Measurements from ENCODE around the gene SLC23A2. TPM values are rescaled to one million over a fixed set of nuclear protein-coding genes. Genes with fewer than 3 reads are reported as not detected.

Gene SLC23A2
- total RNA-seq, 4 donors from 2014 or later, result 9.6 to 17.0 (median 13.5) TPM

DNA sequence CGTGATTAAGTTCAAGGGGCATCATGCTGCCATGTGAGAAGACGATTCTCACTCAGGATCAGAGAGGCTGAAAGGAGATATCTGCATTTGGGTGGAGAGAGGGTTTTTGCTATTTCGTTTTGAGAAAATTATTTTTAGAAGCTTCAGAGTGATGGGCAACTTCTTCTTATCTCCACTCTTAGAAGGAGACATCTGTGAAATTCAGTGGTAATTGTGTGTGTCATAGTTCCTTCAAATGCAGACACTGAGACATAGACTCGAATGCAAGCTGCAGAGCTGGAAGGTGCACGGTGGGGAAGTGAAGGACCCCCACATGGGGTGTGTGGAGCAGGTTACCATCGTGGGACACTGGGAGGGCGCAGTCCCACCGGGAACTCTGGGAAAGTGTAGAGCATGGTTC, 162.8 kb downstream of the SLC23A2 start:
- TF ChIP-seq, protein P1, sequence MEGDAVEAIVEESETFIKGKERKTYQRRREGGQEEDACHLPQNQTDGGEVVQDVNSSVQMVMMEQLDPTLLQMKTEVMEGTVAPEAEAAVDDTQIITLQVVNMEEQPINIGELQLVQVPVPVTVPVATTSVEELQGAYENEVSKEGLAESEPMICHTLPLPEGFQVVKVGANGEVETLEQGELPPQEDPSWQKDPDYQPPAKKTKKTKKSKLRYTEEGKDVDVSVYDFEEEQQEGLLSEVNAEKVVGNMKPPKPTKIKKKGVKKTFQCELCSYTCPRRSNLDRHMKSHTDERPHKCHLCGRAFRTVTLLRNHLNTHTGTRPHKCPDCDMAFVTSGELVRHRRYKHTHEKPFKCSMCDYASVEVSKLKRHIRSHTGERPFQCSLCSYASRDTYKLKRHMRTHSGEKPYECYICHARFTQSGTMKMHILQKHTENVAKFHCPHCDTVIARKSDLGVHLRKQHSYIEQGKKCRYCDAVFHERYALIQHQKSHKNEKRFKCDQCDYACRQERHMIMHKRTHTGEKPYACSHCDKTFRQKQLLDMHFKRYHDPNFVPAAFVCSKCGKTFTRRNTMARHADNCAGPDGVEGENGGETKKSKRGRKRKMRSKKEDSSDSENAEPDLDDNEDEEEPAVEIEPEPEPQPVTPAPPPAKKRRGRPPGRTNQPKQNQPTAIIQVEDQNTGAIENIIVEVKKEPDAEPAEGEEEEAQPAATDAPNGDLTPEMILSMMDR (IDR thresholded peaks at IDR 0.05; ENCODE audit: low read depth), result no peak

DNA sequence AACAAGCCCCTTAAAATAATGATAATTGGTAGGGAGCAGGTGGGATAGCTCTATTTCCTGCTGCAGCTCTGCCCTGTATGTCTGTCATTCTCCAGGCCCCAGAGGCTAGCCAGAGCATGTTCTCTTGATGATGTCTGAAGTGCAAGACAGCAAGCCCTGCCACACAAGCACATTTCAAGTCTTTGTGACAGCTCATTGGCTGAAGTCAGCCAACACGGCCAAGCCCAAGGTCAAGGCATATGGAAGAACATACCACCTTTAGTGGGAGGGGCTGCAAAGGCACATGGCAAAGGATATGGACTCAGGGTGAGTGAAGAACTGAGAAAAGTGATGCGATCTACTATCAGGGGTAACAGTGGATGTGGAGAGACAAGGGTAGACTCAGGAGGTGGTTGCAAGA, 163.6 kb downstream of the SLC23A2 start:
- TF ChIP-seq, protein P1 (IDR thresholded peaks at IDR 0.05; ENCODE audit: low read depth), result no peak

DNA sequence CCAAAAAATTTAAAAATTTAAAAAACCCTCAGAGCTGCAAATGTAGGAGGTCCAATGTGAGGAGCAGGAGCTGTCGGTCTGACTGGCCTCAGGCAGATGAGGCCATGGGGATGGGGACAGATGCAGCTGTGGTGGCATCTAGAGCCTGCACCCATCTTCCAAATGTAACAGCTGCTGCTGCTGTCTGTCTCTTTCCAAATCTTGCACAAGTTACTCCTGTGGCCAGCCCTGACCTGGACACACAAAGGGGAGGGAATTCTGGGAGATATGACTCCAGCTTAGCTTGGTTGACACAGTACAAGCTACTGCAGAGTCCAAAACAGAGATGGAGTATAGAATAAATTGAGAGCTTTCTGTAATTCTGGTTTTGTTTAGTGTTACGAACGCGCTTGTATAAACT, 164.4 kb downstream of the SLC23A2 start:
- TF ChIP-seq, protein P1 (IDR thresholded peaks at IDR 0.05; ENCODE audit: low read depth), result no peak

DNA sequence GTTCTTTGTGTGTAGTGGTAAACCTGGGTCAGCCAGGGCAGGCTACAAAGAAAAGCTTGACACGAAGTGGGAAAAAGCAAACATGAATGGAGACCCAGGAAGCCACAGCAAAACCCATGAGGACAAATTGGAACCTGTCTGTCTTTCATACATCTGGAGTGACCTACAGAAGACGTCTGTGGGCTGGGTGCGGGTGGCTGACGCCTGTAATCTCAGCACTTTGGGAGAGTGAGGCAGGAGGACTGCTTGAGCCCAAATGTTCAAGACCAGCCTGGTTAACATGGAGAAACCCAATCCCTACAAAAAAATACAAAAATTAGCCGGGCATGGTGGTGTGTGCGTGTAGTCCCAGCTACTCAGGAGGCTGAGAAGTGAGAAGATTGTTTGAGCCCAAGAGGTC, 164.8 kb downstream of the SLC23A2 start:
- TF ChIP-seq, protein P1 (IDR thresholded peaks at IDR 0.05; ENCODE audit: low read depth), result no peak

DNA sequence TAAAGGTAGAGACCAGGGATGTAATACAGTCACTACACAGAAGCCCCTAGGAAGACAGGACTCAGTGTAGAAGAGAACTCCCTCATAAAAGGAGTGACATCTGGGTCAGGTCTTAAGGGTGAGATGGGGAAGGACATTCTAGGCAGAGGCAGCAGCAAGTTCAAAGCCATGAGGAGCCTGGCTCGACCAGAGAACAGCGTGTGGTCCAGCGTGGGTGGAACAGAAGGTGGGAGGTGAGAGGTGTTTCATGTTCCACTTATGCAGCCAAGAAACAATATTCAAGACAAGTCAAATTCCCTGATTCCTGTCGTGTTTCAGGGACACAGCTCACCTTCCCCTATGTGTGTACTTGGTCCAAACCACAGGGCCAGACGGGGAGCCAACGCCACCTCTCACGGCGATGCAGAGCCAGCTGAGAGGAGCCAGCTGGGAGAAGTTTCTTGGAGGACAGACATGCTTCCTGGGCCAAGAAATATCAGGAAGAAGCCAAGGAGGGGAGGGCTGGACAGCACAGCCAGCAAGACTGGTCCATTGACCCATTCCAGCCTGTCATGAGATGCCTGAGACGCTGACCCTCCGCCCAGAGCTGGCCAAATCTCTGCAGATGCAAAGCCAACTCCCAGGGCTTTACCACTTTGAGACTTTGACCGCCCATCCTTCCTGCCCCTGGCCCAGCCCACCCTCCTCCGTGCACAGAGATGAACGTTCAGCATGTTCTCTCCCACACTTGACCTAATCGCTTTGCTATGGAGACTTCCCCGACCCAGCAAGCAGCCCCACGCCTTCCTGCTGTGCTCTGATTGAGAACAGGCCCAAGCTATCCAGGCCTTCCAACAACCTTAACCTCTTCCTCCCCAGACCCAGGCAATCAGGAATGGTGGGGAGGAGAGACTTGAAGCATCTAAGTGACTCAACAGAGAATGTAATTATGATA, 165.8 kb downstream of the SLC23A2 start:
- TF ChIP-seq, protein P1 (IDR thresholded peaks at IDR 0.05; ENCODE audit: low read depth), result no peak

DNA sequence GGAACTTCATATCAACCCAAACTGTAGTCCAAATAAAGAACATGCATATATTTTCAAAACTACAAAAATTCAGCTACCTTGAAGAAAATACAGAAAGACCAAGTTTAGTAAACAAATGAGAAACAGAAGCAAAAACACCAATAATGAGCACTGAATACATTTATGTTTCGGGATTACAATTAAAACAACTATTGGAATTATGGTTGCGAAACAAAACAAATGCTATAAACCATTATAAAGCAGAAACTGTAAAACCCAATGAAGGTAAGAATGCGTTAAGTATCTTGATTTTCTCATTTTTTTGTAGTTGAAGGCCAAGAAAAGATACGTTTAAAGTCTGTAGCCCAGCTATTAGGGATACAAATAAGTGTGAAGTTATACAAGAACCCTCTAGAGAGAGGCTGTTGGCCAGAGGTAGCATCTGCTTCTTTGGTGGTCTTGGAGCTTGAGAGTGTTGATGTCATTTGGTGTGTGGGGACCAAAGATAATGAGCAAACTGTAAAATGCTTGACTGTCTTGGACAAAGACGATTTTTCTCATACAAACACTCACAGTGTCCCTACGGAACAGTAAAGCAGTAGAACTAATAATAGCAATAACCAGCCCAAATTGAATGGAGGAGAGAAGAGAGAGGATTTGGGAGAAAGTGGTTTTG, 168.1 kb downstream of the SLC23A2 start:
- TF ChIP-seq, protein P1 (IDR thresholded peaks at IDR 0.05; ENCODE audit: low read depth), result no peak

DNA sequence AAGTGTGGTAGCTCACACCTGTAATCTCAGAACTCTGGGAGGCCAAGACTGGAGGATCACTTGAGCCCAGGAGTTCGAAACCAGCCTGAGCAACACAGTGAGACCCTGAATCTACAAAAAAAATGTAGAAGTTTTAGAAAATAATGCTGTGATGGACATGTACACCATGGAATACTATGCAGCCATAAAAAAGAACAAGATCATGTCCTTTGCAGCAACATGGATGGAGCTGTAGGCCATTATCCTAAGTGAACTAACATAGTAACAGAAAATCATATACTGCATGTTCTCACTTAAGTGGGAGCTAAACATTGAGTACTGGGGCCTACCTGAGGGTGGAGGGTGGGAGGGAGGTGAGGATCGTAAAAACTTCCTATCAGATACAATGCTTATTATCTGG, 168.8 kb downstream of the SLC23A2 start:
- TF ChIP-seq, protein P1 (IDR thresholded peaks at IDR 0.05; ENCODE audit: low read depth), result no peak

Measured in subcutaneous adipose tissue (tissue), 4 donors.